ENCODE measurements around the gene GALNTL6. TPM values are rescaled to one million over a fixed set of nuclear protein-coding genes. Genes with fewer than 3 reads are reported as not detected.

GALNTL6 gene
- total RNA-seq, 1 donor, result under 0.01 TPM

DNA sequence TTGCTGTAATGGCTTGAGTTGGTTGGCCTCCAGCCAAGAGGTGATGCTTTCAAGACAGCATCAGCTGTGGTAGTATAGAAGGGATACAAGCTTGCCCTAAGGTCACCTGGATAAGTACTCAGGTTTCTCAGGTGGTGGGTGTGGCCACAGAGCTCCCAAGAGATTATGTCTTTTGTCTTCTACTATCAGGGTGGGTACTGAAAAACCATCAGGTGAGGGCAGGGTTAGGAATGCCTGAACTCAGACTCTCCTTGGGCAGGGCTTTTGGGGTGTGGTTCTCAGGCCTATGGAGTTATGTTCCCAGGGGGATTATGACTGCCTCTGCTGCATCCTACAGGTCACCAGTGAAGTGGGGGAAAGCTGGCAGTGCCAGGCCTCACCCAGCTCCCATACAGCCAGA is 700.8 kb downstream of the GALNTL6 start:
- DNase-seq (ENCODE audit: low read depth in 2 of 3, low spot score in 2 of 3), result no peak

DNA sequence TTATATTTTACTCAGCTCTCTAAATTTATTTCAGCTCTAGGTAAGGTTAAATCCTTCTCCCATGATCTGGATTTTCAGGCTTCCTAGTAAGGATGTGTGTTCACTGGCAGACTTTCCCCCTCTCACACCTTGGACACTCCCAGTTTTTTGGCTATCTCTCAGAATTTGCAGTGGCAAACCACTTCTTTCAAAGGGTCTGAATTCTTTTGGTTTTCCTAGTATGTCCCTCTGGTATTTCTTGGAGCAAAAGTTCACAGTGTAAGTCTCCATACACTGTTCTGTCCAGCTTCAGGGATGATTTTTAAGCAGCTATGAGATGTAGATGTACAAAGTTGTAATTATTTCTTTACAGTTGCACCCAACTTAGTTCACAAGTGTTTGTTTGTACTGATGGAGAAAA is 701.6 kb downstream of the GALNTL6 start:
- DNase-seq (ENCODE audit: low read depth in 2 of 3, low spot score in 2 of 3), result no peak

DNA sequence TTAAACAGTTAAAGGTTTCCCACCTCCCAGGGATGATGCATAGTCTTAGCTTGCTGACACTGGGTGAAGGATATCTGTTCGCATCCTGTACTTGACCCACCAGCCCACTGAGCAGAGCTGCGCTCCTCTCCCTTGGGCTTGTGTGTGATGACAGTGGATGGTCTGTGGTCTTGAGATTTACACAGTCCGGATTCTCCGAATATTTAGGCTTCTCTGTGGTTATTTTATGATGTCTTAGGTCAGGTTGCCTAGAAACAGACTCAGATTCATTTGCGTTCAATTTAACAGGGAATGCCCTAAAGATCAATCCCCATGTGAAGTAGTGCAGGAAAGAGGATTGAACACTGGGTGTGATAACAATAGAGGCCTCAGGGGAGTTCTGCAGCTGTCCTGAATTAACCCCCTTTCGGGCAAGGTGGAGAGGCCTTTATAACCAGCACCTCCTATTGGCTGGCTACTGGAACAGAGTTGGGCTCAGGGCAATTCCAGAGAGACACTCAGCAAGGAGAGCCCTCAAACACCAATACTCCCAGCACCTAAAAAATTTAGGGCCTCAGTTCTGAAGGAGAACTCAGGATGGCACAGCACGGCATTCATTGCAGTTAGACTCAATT is 702.2 kb downstream of the GALNTL6 start:
- no peak for DNase-seq (ENCODE audit: low read depth in 2 of 3, low spot score in 2 of 3)

DNA sequence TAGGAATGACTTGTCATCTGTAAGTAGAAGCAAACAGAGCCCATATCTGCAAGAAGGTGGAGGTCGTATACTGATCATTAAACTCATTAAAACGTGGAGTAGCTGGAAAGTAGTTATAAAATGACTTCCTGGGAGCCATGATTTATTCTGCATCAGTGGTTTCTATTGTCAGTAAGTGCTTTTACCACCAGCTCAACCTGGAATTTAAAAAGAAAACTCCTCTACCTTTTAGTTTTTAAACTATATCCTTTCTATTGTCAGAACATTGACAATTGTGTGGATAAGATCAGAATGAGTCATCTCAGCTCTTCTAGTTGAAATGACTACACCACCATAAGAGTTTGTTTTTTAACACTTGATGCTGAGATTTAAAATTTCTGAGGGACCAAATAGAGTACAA is 704.2 kb downstream of the GALNTL6 start:
- DNase-seq (ENCODE audit: low read depth in 2 of 3, low spot score in 2 of 3), result no peak

DNA sequence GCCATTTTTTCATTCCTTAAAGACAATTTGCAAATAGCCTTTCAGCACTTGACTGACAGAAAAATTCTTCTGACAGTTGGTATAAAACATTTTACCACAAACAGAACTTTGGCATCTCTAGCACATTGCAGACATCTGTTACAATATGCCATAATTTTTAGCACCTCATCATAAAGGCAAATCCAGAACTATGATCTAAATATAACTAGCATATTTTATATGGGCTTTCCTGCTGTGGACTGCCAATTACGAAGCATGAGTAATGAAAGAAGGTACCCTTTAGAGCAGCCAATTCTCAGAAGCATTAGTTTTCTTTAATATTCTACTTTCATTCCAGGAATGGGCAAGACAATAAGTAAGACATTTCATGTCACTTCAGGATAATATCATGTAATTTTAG is 708.0 kb downstream of the GALNTL6 start:
- no peak for DNase-seq (ENCODE audit: low read depth in 2 of 3, low spot score in 2 of 3)

DNA sequence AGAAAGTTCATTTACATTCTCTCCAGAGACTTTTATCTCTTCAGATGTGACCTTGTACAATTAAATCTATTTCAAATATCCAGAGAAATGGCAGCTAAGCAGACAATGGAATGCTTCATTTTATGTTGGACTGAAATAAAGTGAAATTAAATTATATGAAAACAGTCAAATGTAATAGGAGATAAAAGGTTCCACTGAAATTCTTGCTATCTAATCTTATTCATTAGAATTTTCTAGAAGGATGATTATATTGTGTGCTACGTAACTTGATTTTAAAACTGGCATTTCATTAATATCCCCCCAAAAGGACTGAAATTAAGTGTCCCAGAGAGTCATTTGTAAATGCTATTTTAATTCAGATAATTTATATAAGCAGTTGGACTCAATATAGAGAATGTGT is 708.5 kb downstream of the GALNTL6 start:
- no peak for DNase-seq (ENCODE audit: low read depth in 2 of 3, low spot score in 2 of 3)

DNA sequence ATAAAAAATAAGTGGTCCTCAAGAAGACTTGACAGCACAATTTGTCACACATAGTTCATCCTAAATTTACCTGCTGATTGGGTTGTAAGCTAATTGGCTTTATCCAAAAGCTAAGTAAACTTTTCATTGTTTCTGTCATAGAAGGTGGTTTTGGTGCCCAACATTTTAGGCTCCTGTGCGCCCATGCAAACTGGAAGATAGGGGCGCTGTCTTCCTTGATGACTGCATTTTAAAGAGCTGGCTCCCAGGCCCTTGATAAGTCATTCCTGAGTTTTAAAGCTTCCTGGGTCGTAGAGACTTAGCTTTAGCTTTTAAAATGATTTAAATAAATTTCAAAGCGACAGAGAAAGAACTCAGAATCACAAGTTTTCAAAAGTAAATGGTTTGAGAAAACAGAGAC is 730.0 kb downstream of the GALNTL6 start:
- DNase-seq (ENCODE audit: low read depth in 2 of 3, low spot score in 2 of 3), result no peak

DNA sequence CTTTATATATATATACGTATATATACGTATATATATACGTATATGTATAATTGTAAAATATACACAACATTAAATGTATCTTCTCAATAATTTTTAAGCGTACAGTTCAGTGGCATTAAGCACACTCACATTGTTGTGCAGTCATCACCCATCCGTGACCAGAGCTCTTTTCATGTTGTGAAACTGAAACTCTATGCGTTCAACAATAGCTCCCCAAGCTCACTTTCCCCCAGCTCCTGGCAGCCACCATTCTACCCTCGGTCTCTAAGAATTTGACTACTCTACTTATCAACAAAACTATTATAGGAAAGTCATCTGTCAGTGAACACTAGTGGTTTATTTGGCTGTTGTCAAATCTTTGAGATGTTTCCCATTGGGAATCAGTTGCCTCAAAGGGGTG is 733.6 kb downstream of the GALNTL6 start:
- DNase-seq (ENCODE audit: low read depth in 2 of 3, low spot score in 2 of 3), result no peak

DNA sequence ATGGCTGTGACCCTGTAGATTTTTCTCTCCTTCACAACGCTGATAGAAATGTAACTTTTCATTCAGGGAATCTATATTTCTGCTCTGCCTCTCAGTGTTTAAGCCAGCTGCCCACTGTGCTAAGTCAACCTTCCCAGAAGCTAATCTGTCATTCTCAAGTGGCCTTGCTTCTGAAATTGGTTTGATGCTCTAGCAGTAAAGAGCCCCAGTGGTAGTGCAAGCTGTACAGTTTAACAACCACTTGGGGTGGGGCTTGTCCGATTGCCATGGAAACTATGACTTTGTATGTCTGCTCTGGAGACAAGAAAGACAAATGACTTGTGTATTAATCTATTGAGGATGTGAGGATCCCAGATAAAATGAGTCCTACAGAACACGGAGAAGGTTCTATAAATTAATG is 734.5 kb downstream of the GALNTL6 start:
- DNase-seq (ENCODE audit: low read depth in 2 of 3, low spot score in 2 of 3), result no peak

DNA sequence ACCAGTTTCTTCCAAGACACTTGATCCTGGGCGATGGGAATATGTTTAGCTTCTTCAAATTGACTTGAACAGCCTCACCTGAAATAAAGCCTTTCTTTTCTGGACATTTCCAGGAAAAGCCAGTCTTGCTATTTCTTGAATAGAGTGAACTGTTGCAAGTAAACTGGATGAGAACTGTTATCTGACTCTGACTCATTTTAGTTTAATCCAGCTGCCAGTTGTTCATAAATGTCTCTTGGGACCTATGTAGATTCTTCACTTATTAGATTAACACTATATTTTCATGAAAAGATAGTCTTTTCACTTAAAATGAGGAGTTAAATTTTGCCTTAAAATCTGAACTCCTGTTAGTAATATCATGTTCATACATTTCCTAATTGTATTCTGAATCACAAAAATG is 740.0 kb downstream of the GALNTL6 start:
- no peak for DNase-seq (ENCODE audit: low read depth in 2 of 3, low spot score in 2 of 3)

DNA sequence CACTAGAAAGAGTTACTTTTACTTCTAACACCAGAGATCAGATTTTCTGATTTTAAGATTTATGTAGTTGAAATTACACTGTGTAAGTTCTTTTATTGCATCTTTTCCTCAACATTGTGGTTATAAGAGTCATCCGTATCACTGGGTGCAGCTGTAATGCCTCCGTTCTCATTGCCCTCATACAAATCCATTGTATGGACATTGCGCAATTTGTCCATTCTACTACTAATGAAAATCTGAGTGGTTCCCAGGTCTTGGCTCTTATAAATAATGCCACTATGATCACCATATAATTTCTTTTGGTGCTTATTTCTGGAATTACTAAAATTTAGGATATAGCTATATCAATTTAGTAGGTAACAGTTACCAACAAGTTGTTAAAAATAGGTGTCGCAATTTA is 741.4 kb downstream of the GALNTL6 start:
- DNase-seq (ENCODE audit: low read depth in 2 of 3, low spot score in 2 of 3), result no peak

DNA sequence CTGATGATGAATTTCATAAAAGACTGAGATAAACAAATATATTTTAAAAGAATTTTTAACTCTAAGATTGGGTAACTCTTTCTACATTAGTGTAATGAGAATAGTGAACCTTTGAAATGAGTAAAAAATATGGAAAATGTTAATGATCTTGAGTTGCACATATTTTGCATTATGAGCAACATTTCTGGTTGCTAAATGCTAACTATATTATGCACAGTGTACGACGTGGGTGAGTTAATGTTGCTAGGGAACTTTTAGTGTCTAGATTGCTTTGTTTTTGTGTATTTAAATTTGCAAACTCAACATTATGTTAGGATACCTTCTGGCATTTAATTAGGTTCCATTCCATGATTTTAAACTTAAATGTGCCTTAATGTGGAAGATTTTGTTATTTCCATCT is 742.5 kb downstream of the GALNTL6 start:
- no peak for DNase-seq (ENCODE audit: low read depth in 2 of 3, low spot score in 2 of 3)

DNA sequence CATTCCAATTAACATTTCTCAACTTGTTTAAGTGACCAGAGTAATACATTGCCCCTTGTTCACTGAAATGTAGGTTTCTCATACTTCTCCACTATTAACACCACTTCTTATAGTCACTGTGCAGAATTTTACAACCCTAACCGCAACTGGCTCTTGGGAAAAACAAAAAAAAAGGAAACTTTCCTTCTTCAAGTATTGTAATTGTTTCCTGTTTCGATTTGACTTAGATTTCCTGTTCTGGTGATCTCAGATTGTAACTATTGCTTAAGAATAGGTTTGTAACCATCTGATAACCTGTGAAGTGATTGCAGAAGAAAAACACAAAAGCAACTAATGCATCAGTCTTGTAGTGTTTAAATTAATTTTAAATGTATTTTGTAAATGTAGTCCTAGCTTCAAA is 760.7 kb downstream of the GALNTL6 start:
- peak in 1 of 3 donors; percentile 45 for DNase-seq (ENCODE audit: low read depth in 2 of 3, low spot score in 2 of 3)

DNA sequence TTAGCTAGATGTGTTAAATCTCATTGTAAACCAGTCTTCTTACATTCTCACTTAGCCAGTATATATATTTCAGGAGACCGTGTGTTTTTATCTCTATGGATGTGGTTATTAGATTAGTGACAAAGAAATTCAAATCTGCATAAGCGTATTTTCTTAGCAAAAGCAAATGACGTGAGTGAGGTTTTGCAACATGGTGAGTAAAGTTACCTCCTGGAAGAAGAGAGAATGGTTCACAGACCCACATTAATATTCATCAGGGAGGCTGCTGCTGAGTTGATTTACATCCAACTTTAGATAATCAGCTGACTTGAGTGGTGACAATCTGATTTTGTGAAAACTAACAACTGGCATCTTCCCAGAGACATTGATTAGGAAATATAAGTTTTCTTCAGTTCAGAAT is 765.5 kb downstream of the GALNTL6 start:
- no peak for DNase-seq (ENCODE audit: low read depth in 2 of 3, low spot score in 2 of 3)

DNA sequence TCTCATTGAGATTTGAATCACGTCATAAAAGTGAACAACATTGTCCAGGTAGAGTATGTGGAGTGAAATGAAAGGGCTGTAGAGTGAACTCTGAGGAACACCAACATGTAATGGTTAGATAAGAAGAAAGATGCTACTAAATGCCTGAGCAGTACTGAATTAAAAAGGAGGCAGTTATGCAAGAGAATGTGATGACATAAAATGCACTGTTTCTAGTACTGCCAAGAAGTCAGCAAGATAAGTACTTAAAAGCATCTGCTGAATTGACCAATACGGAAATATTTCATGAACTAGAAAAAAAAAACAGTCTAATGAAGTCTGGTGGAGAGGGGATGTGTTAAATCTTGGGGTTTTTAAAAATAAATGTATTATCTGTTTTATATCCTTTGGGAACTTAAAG is 771.6 kb downstream of the GALNTL6 start:
- no peak for DNase-seq (ENCODE audit: low read depth in 2 of 3, low spot score in 2 of 3)

DNA sequence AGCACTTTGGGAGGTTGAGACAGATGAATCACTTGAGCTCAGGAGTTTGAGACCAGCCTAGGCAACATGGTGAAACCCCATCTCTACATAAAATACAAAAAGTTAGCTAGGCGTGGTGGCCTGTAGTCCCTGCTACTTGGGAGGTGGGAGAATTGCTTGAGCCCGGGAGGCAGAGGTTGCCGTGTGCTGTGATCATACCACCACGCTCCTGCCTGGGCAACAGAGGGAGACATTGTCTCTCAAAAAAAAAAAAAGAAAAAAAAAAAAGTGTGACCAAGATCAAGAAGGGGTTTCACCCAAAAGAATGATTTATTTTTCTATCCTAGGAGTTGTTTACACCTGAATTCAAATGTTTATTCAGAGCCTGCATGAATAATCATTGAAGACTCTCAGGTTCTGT is 783.0 kb downstream of the GALNTL6 start:
- no peak for DNase-seq (ENCODE audit: low read depth in 2 of 3, low spot score in 2 of 3)

DNA sequence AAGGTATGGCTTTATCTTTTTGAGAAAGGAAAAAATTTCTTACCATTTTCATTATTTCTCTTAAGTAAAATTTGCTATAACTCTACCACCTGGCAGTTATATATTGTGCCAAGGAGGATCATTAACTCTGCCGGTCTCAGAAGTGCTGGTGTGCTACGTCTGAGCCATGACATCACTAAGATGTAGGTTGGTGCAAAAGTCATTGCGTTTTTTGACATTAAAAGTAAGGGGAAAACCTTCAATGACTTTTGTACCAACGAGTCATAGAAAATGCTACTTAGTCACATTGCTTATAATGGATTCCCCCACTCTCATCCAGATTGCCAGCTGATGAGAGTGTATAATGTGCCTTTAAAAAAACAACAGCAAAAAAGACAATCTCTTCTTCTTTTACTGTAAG is 786.4 kb downstream of the GALNTL6 start:
- DNase-seq (ENCODE audit: low read depth in 2 of 3, low spot score in 2 of 3), result no peak

DNA sequence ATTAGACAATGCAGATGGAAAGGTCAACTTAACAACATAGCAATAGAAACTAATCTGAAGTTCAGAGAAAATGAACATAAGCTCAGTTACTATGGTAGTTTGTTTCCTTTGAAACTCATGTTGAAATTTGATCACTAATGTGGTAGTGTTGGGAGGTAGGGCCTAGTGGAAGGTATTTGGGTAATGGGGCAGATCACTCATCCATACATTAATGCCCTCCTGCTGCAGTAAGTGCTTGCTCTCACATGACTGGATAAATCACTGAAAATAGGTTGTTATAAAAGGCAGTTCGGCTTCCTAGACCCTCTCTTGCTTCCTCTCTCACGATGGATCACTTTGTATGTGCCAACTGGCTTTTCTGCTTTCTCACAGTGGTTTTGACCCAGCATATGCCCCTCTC is 788.0 kb downstream of the GALNTL6 start:
- DNase-seq (ENCODE audit: low read depth in 2 of 3, low spot score in 2 of 3), result no peak

DNA sequence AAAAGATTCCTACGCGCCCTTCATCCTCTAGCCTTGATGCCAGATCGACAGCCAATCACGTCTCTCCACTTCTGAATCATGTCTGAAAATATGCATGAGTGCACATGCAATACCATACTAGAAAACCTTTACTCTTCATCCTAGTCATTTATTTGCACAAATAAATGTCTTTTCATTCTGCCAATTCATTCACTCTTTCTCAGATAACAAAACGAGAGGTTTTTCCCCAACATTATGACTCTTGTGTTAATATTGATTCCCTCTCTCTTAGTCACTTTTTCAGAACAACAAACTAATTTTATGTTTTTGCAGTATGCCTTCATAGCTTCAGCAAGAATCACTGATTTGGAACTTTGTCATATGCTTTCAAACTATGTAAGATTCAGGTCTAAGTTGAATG is 806.0 kb downstream of the GALNTL6 start:
- no peak for DNase-seq (ENCODE audit: low read depth in 2 of 3, low spot score in 2 of 3)

DNA sequence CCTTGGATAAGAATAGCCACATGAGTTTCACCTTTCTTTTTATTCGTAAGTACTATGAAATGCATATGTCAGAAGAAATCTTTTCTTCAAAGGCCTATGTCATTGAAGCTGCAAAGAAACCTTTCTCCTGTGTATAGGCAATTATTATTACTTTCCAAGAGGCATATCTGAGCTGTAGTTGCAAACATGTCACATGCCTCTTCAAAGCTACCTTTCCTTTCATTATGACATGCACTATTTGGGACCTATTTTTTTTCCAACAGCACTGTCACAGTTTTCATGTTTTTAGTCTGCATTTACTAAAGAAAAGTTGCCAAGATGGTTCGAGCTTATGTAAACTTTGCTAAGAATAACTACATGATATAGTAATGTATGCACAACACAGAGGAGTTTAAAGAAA is 806.6 kb downstream of the GALNTL6 start:
- DNase-seq (ENCODE audit: low read depth in 2 of 3, low spot score in 2 of 3), result no peak

DNA sequence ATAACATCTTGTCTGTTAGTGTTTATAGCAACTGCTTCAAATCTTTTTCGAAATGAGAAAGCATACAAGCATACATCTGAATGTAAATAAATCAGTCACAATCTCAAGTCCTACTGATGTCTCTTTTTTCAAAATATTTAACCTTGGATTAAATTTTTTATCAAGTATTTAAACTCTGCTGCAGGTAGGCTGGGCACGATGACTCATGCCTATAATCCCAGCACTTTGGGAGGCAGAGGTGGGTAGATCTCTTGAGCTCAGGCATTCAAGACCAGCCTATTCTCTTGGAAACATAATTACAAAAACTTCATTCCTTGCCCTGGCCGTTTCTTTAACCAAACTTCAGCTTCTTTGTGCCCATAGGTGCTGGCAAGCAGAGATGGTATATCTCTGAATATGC is 815.1 kb downstream of the GALNTL6 start:
- no peak for DNase-seq (ENCODE audit: low read depth in 2 of 3, low spot score in 2 of 3)

DNA sequence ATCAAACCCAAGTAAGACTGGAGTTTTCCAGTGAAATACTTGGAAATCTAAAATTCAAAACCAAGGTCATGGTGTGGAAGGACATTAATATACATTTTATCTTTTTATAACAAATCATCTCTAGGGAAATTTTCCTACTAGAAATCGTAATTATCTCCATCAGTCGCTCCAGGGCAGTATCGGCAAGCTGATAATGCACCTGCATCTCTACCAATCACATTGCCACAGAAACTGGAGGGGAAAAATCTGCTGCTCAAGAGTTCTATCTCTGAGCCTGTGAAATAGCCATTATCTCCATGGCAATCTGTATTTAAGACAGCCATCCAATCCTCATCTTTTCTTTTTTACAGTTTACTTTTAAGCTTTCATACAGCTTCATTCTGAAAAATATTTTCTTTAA is 817.1 kb downstream of the GALNTL6 start:
- no peak for DNase-seq (ENCODE audit: low read depth in 2 of 3, low spot score in 2 of 3)

DNA sequence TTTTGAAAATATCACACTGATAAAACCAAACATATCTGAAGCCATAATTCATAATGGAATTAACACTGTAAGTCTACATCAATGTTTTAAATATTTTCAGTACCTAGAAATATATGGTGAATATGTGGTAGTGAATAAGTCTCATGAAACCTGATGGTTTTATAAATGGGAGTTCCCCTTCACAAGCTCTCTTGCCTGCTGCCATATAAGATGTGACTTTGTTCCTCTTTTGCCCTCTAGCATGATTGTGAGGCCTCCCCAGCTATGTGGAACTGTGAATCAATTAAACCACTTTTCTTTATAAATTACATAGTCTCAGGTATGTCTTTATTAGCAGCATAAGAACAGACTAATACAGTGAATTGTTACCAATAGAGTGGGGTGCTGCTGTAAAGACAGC is 818.6 kb downstream of the GALNTL6 start:
- no peak for DNase-seq (ENCODE audit: low read depth in 2 of 3, low spot score in 2 of 3)

DNA sequence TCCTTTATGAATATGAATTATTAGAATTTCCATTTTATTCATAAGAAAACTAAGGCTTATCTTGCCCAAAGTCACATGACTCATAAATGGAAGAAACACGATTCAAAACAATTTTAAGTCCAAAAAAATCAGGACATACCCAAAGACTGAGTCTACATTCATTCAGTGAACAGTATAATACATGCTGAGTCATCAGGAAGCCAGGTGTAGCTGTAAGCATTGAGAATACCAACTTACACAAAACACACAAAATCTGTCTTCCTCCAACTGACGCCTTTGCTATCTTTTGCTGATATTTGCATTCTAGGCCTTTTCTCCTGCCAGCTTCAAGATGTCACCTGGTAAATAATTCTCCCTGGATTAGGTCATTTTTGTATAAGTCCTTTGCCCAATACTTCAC is 835.3 kb downstream of the GALNTL6 start:
- DNase-seq (ENCODE audit: low read depth in 2 of 3, low spot score in 2 of 3), result no peak

All from hematopoietic multipotent progenitor cell (in vitro differentiated cells).